Measurements from ENCODE around the gene PLXNA4.

The PLXNA4 gene, protein sequence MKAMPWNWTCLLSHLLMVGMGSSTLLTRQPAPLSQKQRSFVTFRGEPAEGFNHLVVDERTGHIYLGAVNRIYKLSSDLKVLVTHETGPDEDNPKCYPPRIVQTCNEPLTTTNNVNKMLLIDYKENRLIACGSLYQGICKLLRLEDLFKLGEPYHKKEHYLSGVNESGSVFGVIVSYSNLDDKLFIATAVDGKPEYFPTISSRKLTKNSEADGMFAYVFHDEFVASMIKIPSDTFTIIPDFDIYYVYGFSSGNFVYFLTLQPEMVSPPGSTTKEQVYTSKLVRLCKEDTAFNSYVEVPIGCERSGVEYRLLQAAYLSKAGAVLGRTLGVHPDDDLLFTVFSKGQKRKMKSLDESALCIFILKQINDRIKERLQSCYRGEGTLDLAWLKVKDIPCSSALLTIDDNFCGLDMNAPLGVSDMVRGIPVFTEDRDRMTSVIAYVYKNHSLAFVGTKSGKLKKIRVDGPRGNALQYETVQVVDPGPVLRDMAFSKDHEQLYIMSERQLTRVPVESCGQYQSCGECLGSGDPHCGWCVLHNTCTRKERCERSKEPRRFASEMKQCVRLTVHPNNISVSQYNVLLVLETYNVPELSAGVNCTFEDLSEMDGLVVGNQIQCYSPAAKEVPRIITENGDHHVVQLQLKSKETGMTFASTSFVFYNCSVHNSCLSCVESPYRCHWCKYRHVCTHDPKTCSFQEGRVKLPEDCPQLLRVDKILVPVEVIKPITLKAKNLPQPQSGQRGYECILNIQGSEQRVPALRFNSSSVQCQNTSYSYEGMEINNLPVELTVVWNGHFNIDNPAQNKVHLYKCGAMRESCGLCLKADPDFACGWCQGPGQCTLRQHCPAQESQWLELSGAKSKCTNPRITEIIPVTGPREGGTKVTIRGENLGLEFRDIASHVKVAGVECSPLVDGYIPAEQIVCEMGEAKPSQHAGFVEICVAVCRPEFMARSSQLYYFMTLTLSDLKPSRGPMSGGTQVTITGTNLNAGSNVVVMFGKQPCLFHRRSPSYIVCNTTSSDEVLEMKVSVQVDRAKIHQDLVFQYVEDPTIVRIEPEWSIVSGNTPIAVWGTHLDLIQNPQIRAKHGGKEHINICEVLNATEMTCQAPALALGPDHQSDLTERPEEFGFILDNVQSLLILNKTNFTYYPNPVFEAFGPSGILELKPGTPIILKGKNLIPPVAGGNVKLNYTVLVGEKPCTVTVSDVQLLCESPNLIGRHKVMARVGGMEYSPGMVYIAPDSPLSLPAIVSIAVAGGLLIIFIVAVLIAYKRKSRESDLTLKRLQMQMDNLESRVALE (N-terminal part only)

GRCh38 chr7:132575982-132576720 is at the start of gene PLXNA4:
PLXNA4 (minus strand) TSS chr7:132576470; CDS start chr7:132508693, 67,777 bp downstream.
- TF ChIP-seq CTCF (IDR thresholded peaks at IDR 0.05; ENCODE audit: low read depth, low read length, missing control alignments) = no peak
- H3K4me3 ChIP-seq (ENCODE audit: low read depth, low read length) = no peak within 1 kb of the TSS
- no peak for DNase-seq (ENCODE audit: low read depth)

DNA sequence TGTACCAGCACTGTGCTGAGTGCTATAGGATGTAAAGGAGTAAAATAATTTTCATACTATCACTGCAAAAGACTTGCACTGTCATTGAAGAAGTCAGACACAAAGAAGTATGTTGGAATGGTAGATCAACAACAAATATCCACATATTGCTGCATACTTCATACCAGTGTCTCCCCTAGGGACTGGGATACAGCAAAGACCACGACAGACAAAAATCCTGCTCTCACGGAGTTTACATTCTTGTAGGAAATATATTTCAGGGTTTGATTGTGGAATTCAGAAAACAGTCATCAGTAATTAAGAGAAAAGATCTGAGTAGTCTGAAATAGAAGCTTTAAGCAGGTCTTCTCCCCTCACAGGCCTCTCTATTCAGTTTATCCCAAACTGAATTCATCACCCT is 49.4 kb upstream of the PLXNA4 start:
- no peak for DNase-seq (ENCODE audit: low read depth)
- TF ChIP-seq CTCF (IDR thresholded peaks at IDR 0.05; ENCODE audit: low read depth, low read length, missing control alignments) = no peak
- no peak overlapping the region for H3K4me3 ChIP-seq (ENCODE audit: low read depth, low read length)

DNA sequence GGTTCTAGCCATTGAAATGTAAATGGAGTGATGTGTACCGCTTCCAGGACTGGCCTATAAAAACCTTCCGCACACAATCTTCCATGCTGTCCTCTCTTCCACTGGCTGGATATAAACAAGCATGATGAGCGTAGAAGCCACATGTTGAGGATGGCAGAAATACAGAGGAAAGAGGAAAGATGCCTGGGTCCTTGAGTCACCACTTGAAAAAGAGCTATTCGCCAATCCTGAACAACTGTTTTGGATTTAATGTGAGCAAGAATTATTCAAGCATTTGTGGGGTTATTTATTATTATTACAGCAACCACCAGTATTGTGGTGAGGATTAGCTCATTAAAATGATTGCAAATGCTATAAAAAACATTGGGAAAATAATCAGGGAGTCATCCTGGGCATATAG is 45.8 kb upstream of the PLXNA4 start:
- TF ChIP-seq CTCF (IDR thresholded peaks at IDR 0.05; ENCODE audit: low read depth, low read length, missing control alignments) = no peak
- no peak overlapping the region for H3K4me3 ChIP-seq (ENCODE audit: low read depth, low read length)
- no peak for DNase-seq (ENCODE audit: low read depth)

DNA sequence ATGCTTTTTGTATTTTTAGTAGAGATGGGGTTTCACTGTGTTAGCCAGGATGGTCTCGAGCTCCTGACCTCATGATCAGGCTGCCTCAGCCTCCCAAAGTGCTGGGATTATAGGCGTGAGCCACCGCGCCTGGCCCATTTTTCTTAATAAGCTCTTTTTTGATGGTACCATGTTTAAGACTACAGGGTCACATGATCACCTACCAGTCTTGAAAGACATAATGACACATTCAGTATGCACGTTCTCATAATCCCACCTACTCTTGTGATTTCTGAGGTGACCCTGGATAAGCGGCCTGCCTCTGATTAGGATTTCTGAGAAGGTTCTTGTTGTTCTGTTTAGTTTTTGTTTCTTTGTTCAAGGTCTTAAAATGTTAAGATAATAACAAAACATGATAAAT is 43.7 kb upstream of the PLXNA4 start:
- no peak overlapping the region for H3K4me3 ChIP-seq (ENCODE audit: low read depth, low read length)
- no peak for DNase-seq (ENCODE audit: low read depth)
- TF ChIP-seq CTCF (IDR thresholded peaks at IDR 0.05; ENCODE audit: low read depth, low read length, missing control alignments) = no peak

DNA sequence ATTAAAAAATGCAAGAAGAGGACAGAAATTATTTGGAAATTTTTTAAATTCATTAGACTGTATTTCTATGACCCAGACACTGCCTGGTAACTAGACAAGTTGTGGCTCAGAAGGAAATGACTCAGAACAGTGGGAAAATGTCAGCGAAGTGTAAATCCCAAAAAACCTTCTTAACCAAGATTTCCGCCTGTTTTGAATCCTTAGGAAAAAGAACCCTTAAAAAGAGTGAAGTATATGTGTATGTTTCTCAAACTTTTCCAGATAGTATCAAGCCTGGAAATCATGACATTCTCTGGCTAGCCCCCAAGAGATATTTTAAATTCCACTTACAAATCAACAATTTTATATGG is 42.7 kb upstream of the PLXNA4 start:
- DNase-seq (ENCODE audit: low read depth) = no peak
- no peak for TF ChIP-seq CTCF (IDR thresholded peaks at IDR 0.05; ENCODE audit: low read depth, low read length, missing control alignments)
- H3K4me3 ChIP-seq (ENCODE audit: low read depth, low read length) = no peak overlapping the region

DNA sequence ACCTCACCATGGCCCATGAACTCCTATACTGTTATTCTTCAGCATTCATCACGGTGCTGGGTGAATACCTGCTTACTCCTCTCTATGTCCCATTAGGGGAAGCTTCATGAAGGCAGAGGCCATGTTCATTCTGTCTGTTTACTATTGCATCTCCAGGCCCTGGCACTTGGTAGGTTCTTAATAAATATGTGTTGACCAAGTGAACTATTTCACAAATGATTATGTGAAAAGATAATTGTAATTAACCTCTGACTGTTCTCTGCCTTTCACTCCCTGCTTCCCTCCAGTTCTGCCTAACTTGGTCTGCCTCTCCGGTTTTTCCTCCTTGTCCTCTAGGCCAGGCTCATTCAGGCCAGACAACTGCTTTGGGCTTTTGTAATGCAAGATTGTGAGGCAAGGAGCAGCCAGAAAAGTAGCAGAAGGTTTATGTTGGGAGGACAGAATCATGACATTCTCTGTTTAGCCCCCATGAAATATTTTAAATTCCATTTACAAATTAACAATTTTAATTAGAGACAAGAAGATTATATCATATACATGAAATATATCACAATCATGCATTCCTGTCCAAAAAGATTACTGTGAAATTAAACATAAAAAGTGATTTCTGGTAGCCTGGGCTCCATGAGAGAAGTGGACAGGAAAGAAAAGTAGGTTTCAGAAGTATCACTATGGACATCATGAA is 42.1 kb upstream of the PLXNA4 start:
- TF ChIP-seq CTCF (IDR thresholded peaks at IDR 0.05; ENCODE audit: low read depth, low read length, missing control alignments) = no peak
- DNase-seq (ENCODE audit: low read depth) = no peak
- no peak overlapping the region for H3K4me3 ChIP-seq (ENCODE audit: low read depth, low read length)
